Left forelimb (tissue), 1 donor: ENCODE measurements around the gene VGF.
"Not testable (repeated sequence)": the region's sequence is repeated elsewhere in the genome, so short reads cannot be mapped to it uniquely, and the experiment has no call there.

Experiments used
- DNase-seq: peaks from one replicate; pipeline ENCODE4 v3.0.0-alpha.2; 2018; ENCODE audit warnings: low spot score

VGF gene

DNA sequence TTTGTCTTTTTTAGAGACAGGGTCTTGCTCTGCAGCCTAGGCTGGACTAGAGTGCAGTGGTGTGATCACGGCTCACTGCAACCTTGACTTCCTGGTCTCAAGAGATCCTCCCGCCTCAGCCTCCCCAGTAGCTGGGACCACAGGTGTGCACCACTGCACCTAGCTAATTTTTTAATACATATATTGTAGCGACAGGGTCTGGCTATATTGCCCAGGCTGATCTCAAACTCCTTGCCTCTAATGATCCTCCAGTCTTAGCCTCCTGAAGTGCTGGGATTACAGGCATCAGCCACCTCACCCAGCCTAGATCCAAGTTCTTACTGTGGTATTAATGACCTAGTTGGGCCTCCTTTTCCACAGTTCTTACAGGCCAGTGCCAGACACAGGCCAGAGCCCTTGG lies 50.2 kb downstream of the VGF start:
- no peak for DNase-seq

DNA sequence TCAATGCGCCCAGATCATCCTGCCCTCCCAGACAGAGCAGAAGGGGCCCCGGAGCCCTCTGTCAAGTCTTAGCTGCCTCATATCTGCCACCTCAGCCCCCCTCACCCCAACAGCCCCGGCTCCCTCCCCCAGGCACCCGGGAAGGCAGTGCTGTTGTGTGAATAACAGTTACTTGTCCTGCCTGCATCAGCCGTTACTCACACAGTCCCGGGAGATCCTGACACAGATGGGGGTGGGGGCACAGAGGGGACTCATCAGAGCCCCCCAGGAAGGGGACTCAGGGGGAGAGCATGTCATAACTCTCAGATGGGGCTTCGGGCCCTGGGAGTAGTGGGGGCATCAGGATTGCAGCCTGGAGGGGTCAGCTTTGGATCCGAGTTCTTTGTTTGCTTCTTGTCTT lies 50.9 kb downstream of the VGF start:
- DNase-seq, result no peak

DNA sequence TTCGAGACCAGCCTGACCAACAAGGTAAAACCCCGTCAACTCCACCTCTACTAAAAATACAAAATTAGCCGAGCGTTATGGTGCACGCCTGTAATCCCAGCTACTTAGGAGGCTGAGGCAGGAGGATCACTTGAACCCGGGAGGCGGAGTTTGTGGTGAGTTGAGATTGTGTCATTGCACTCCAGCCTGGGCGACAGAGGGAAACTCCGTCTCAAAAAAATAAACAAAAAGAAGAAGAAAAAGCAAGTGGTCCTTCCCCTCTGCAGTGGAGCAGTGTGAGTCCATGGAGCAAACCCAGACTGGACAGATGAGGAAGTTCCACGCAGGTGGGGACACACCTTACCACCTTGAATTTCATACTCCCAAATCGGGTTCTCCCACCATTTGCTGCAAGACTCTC lies 51.5 kb downstream of the VGF start:
- DNase-seq, result no peak

DNA sequence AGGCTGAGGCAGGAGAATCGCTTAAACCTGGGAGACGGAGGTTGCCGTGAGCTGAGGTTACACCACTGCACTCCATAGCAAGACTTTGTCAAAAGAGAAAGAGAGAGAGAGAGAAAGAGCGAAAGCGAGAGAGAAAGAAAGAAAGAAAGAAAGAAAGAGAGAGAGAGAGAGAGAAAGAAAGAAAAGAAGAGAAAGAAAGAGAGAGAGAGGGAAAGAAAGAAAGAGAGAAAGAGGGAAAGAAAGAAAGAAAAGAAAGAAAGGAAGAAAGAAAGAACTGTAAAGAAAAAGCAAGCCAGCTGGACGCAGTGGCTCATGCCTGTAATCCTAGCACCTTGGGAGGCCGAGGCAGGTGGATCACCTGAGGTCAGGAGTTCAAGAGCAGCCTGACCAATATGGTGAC lies 52.2 kb downstream of the VGF start:
- DNase-seq, result not testable (repeated sequence)
